Activated CD8-positive, alpha-beta memory T cell treated with anti-CD3 and anti-CD28 coated beads for 1 hour (primary cell): ENCODE measurements around the gene MAVS.
"Not testable (repeated sequence)": the region's sequence is repeated elsewhere in the genome, so short reads cannot be mapped to it uniquely, and the experiment has no call there.

ENCODE experiments used
- DNase-seq, 2 donors: peaks; one replicate each; pipeline ENCODE4 v3.0.0-alpha.2; 2020; ENCODE audit warnings: low read depth in 1 of 2; ENCODE audit errors: extremely low read depth in 1 of 2

Gene MAVS

DNA sequence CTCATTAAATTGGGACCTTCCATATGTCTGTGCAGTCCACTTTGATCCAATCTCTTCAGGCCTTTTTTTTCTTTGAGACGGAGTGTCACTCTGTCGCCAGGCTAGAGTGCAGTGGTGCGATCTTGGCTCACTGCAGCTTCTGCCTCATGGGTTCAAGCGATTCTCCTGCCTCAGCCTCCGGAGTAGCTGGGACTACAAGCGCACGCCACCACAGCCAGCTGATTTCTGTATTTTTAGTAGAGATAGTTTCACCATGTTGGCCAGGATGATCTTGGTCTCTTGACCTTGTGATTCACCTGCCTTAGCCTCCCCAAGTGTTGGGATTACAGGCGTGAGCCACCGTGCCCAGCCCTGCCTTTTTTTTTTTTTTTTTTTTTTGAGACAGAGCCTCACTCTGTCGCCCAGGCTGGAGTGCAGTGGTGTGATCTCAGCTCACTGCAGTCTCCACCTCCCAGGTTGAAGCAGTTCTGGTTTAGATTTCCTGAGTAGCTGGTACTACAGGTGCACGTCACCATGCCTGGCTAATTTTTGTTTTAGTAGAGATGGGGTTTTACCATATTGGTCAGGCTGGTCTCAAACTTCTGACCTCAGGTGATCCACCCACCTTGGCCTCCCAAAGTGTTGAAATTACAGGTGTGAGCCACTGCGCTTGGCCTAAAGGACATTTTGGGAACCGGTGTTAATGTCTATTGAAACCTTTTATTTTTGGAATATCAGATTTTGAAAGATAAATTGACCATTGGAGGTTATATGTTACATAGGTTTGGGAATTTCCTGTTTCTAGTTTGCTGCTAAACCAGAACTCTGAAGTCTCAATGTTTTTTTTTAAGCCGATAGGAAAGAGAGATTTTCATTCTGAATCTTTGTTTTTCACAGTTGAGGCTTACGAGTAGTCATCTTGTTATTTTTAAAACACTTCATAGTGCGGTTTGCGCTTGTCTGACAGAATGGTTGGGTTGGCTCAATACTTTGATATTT lies 60.4 kb downstream of the MAVS start:
- not testable (repeated sequence) for DNase-seq

DNA sequence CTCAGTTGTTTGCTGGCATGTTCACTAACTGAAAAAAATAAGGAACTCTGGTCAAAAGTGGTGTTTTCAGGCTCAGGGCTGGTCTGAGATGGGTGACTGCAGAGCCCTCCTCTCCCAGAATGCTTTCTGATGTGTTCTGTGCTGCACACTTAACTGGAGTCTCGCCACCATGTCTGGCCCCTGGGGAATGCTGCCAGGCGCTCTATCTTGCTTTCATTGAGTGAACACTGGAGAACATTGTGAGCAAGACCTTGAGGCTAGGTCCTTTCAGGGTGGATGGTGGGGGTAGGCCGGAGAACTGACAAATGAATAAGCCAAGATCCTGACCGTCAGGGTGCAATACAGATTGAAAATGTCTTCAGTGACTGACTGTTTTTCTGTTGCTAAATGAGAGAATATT lies 62.0 kb downstream of the MAVS start:
- no peak for DNase-seq

DNA sequence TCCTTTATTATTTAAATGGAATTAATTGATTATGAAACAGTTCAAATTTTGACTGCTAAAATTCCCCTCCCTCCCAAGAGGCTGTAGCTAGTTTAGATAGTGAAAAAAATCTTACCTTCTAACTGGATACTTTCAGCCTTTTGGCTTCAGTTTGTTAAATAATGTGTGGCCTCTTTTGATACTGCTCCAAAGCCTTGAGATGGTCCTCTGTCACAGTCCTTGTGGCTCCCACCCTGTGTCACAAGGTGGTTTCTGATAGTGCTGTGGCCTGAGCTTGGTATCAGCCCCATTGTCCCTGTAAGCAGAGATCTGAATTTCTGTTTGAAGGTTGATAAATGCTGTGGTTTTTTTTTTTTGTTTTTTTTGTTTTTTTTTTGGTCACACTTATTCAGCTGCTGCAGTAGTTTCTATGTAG lies 63.3 kb downstream of the MAVS start:
- DNase-seq: no peak

GRCh38 chr20:3910853-3911252 lies 64.2 kb downstream of the MAVS start:
- no peak for DNase-seq

DNA sequence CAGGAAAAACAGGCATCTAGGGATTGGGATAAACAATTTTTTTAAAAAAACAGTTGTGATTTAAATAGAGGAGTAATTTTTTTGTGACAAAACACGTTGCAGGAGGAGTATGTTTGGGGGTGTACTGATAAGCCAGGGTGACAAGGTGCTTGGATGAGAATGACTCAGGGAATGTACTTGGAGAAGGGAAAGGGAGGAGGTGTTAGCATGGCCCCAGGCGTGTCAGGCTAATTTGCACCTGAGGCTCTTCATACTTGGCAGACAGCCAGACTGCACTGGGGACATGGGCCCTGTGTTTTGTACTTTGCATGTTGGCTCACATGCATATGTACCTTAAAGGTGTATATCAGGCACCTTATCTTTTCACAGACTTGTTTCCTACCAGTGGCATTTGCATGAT lies 65.3 kb downstream of the MAVS start:
- DNase-seq: no peak

DNA sequence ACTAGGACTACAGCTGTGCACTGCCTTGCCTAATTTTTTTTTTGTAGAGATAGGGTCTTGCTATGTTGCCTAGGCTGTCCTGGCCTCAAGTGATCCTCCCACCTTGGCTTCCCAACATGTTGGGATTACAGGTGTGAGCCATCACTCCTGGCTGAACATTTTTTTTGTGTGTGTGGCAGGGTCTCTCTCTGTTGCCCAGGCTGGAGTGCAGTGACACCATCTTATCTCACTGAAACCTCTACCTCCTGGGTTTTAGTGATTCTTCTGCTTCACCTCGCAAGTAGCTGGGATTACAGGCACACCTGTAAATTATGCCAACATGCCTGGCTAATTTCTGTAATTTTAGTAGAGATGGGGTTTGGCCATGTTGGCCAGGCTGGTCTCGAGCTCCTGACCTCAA lies 67.8 kb downstream of the MAVS start:
- DNase-seq: no peak

- DNase-seq: no peak
These were observed 69.1 kb downstream of the MAVS start for GRCh38 chr20:3915691-3916090.

DNA sequence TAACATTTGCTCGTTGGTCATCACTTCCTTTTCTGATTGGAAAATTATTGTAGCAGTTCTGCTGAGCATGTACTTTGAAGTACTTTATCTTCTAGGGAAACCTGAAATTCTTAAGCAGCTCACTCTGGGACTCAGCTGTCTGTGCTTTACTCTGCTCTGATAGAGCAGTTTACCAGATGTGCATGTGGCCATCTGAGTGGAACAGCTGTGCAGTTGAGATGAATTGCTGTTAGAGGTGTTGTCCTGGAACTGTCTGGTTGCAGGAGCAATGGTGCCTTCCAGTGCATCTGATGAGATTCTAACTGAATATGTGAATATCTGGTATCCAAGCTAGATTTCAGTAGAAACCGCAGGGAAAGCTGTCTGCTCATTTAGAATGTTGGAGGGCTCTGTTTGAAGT lies 69.7 kb downstream of the MAVS start:
- no peak for DNase-seq

DNA sequence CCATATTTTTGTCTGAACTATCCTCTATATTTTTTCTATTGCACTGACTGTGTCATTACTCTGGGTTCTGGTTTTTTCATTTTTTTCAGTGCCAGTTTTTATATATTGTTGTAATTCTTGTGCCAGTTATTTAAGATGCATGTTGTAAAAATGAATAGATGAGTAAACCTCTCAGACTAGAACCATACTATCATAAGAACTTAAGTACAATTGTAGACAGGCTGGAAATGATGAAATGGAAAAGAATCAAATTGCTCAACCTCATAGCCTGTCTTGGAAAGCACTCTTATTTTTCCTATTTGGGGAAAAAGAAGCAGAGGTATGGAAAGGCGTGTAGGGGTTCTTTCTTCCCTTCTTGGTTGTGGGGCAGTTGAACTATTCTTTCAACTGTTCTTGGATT lies 72.7 kb downstream of the MAVS start:
- no peak for DNase-seq

- no peak for DNase-seq
These were observed 75.8 kb downstream of the MAVS start for GRCh38 chr20:3922223-3922982.

DNA sequence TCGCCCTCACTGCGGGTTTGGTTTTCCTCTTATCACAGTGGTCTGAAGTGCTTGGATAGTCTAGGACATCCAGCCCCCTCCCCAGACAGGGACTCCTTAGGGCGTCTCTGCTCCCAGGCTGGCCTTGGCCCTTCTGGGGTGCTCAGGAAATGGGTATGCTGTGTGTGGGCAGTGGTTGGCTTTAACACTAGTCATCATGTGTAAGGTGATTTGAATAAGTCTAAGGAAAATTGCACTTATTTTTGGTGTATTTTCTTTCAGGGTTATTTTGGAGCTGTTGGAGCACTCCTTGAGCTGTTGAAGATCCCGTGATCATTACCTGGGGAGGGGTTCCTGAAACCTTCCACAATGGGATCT lies 76.3 kb downstream of the MAVS start:
- no peak for DNase-seq

GRCh38 chr20:3923818-3924217 lies 77.2 kb downstream of the MAVS start:
- no peak for DNase-seq

GRCh38 chr20:3924304-3925112 lies 77.9 kb downstream of the MAVS start:
- DNase-seq: no peak

- DNase-seq: no peak
These were observed 78.6 kb downstream of the MAVS start for GRCh38 chr20:3925113-3925695.
